HG03457 (cell line): ENCODE data around the gene NCF2.

Experiments
- ATAC-seq: cut with Tn5 transposase; IDR thresholded peaks from one replicate; pipeline ENCODE4 v1.9.1; 2021; ENCODE audit warnings: moderate number of reproducible peaks; ENCODE audit not compliant: unreplicated experiment

NCF2 gene

GRCh38 chr1:183506561-183506960, 83.7 kb downstream of the NCF2 start:
- ATAC-seq, result no peak
